Erythroblast (primary cell): ENCODE results near the gene CYTIP.

Experiments
- GATA1 ChIP-seq: IDR thresholded peaks from 2 replicates; pipeline ENCODE4 v1.6.1; 2011; ENCODE audit warnings: low read depth, mild to moderate bottlenecking, control low read depth, low read length, moderate library complexity
- POLR2A ChIP-seq: IDR thresholded peaks from 2 replicates; pipeline ENCODE4 v1.6.1; 2011; ENCODE audit warnings: mild to moderate bottlenecking, low read length

- TF ChIP-seq POLR2A (no peak), GATA1 (no peak)
These were observed 46.1 kb upstream of the CYTIP start for GRCh38 chr2:157489983-157490382.
